GM19324 (cell line): ENCODE data around the gene NEUROD6.

Experiments used
- ATAC-seq: cut with Tn5 transposase; IDR thresholded peaks from one replicate; pipeline ENCODE4 v1.9.1; 2021; ENCODE audit warnings: mild to moderate bottlenecking, moderate library complexity; ENCODE audit not compliant: unreplicated experiment, low FRiP score

NEUROD6 gene

DNA sequence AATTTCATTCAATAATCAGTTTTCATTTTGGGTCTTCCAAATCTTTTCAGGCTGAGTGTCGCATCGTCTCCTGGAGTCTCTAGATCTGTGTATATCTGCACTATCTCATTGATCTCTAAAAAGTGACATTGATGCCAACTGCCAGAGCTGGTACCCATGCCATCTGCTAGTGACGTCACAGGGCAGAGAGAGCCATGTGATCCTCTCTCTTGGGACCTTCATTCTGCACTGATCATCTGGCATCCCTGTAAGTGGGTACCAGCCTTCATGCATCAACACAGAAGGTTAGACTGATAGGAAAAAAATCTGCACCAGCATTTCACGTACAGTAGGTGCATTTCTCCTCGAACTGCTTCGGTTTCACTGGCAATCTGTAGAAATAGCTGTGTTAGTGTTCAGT is at the start of gene NEUROD6:
NEUROD6 (minus strand) TSS at position 124 of the 400 bp plus-strand sequence. CDS start 1,458 bp downstream, outside the sequence.
- ATAC-seq, result no peak

DNA sequence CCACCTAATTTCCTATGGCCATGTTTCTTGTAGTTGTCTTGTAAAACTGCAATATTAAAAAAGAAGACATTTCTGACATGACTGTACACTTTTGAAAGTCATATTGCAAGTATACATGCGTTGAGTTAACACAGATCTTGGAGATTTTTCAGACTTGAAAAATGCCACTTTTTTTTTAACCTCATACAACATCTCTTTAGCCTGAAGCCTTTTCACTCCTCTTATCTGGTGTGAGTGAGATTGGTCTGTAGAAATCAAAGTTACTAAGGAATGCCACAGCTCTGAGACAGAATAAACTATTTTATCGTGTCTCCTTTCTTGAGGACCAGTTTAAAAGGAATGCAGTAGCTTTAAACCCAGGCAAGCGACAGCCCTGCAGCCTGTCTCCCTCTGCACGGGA is 43.9 kb upstream of the NEUROD6 start:
- ATAC-seq, result no peak

- no peak for ATAC-seq
Measured at GRCh38 chr7:31382722-31383121, 42.2 kb upstream of the NEUROD6 start.

DNA sequence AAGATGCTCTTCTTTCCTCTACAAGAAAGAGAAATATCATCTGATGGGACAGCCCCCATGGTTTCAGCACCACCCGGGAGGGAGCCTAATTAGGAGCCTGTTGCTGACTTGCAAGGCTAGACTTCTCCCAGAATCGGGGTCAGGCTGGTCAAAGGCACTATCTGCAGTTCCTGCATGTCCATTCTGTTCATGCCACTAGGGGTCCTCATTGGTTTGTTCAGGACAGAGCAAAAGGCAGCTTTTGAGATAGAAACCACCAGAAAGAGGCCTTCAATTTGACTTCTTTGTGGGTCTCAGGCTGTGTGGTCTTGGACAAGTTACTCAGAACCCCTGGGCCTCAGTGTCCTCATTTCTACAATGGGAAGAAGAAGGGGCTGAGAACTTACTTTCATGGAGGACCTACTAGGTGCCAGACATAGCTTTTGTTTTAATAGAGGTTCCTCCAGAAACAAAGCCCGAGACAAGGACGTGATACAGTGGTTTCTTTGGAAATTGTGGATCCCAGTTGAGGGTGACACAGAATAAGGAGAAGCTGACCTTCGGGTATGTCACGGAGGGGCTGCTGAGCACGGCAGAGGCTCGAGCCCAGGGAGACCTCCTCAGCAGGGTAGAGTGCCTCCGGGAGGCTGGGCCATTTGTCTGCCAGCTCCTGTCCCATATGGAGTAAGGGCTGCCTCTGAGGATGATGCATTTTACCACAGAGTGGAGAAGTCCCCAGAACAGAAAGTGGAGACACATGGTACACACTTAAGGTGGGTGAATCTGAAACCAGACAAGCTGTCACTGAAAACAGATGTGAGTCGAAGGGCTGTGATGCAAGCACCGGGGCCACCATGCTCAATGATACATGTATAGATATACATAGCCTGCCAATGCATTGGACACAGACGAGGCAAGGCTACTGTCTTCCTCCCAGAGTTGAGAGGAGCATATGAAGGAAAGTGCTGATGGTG is 33.1 kb upstream of the NEUROD6 start:
- peak; percentile 56 for ATAC-seq

- no peak for ATAC-seq
Measured at GRCh38 chr7:31372231-31372959, 31.9 kb upstream of the NEUROD6 start.

GRCh38 chr7:31371621-31372020 is 31.1 kb upstream of the NEUROD6 start:
- no peak for ATAC-seq

GRCh38 chr7:31370609-31371008 is 30.1 kb upstream of the NEUROD6 start:
- ATAC-seq, result no peak

DNA sequence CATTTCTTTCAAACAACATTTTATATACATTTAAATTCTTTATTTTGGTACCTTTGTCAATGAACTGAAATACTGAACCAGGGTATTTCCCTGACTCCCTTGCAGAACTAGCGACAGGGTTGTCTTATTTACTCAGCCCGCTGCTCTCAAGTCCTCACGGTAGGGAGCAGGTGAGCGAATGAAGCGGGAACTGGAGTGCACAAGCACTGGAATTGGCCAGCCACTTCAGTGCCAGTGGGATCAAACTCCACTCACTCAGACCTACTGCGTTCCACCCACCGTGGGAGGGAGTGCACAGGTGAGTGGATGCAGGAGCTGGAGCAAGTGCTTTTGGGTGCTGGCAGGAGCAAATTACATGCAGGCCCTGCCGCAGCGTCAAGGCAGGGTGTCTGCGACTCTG is 28.1 kb upstream of the NEUROD6 start:
- ATAC-seq, result no peak

- ATAC-seq, result no peak
Measured at GRCh38 chr7:31363496-31363895, 23.0 kb upstream of the NEUROD6 start.

DNA sequence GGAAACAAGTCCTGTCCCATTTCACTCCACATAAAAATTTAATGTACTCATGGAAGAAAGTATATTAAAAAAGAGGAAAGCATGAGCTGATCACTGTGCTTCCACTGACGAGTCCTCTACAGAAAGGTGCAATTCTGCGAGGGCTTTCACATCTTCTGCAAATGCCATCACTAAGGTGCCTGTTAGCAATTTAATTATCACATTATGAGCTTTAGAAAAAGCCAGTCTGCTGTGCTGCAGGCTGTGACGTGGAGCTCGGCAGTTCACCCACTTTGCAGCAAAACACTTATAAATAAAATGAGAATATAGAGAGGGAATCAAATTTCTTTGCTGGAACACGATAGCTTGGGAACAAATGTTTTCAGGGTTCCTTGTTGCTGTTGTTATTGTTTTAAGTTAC is 22.5 kb upstream of the NEUROD6 start:
- no peak for ATAC-seq

DNA sequence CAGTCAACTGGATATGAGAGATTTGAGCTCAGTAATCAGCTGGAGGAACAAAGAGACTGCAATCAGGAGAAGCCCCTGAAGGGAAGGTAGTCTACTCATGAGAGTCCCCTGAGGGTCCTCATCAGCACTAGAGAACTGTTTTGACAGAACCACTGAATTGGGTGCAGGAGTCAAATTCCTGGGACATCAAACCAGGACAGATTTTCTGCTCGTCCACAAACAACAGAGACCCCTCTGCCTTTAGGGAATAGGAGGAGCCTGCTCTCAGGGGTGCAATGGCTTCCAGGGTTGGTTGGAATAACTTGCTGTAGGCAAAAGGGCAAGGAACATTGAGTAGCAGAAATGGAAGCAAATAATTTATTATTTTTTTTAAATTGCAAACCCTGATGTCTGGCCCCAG is 21.9 kb upstream of the NEUROD6 start:
- no peak for ATAC-seq

GRCh38 chr7:31358467-31358866 is 17.9 kb upstream of the NEUROD6 start:
- ATAC-seq, result no peak

- no peak for ATAC-seq
Measured at GRCh38 chr7:31345421-31345820, 4.9 kb upstream of the NEUROD6 start.

GRCh38 chr7:31343516-31344305 is 3.2 kb upstream of the NEUROD6 start:
- ATAC-seq, result no peak

- ATAC-seq, result no peak
Measured at GRCh38 chr7:31341141-31341540, 615 bp upstream of the NEUROD6 start.

- ATAC-seq, result no peak
Measured at GRCh38 chr7:31340051-31340450, 475 bp downstream of the NEUROD6 start.

DNA sequence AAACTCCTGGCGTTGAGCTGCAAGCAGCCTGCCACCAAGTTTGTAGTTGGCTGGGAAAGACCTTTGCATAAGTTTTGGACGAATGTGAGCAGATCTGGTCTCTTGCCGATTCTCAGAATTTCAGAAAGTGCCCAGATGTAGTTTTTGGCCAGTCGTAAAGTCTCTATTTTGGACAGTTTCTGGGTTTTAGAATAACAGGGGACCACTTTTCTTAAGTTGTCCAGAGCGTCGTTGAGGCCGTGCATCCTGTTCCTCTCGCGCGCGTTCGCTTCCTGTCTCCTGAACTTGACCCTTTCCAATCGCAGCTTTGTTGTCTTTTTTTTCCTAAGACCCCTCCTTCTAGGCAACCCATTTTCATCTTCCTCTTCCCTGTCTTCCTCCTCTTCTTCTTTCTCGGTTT is 1.8 kb downstream of the NEUROD6 start:
- no peak for ATAC-seq

DNA sequence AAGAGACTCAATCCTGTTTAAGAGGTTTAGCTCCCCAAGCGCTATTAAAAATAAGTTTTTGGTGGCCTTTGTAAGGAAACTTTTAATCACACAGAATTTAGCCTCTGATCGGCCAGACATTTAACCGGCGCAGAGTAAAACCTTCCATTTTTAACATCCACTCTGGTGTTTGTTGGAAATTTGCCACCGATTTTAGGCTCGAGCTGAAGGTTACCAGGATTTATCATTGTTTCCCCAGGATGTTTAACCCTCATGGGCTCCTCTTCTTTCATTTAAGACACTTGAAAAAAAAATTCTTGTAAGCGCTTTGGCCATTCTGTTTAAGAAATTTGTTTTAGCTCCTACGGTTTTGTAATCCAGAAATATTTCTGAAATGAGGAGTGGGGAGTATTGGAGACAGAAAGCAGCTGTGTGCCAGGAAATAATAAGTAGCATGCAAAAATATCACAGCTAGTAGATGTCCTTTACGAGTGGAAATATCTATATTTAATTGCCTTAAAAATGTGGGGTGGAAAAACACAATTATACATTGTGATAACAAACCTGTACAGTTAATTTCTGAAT is 3.4 kb downstream of the NEUROD6 start:
- ATAC-seq, result no peak

DNA sequence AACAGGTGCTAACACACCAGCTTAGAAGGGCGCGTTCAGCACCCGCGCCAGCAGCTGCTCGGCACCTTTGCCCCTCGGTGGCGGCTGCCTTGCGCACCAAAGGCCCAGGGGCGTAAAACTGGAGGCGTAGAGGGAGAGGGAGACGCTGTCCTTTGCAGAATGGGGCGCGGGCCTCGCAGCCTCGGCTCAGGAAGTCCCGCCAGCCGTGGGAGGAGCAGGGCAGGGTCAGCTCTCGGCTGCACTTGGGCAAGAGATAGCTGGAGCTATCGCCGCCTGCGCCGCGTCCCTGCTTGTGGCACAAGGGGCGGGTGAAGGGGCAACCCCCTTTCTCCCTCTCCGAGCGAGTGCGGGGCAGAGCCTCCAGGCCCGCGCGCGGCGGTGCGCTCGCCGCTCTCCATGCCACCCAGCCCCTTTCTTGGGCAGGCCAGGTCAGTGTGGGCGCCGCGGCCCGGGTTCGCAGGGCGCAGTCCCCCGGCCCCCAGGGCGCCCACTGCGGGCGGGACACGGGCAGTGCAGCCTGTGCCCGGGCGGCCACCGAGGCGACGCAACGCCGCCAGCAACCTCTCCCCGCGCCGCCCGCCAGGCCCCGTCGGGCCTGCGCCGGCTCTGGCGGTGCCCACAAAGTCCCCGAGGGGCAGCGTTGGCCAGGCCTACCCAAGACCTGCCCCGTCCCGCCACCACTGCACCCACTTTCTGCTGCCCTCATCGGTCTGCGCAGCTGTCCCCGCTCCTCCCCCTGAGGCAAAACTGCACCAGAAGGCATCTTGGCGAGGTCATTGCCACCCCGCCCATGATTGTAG is 4.1 kb downstream of the NEUROD6 start:
- no peak for ATAC-seq

DNA sequence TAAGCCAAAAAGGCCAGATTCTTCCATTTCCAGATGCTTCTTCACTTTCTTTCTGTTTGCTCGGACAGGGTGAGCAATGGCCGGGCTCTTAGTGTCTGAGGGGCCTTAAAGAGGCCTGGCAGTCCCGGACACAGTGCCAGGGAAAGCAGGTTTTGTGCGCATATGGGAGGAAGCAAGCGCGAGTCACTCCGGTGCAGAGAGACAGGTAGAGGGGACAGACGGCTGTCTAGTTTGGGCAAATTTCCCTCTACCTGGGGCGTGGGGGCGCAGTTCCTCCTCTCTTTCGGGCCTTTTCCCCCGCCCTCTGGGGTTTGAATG is 4.7 kb downstream of the NEUROD6 start:
- ATAC-seq, result no peak
